Dermis microvascular lymphatic vessel endothelial cell (primary cell): ENCODE data around the gene EGLN2. TPM values are rescaled to one million over a fixed set of nuclear protein-coding genes. Genes with fewer than 3 reads are reported as not detected.
"Not testable (repeated sequence)": the region's sequence is repeated elsewhere in the genome, so short reads cannot be mapped to it uniquely, and the experiment has no call there.

Source experiments
- DNase-seq, 2 donors: peaks; one replicate each; pipeline versions ENCODE4 v3.0.0 to v3.0.0-alpha.2; 2010; ENCODE audit warnings: low read depth in 2 of 2
- total RNA-seq: library from RNA; depleted of rRNA; stranded (reverse); fragments of >200 nt; gene quantifications from 2 replicates; pipeline ENCODE4 v1.2.1, GENCODE V29; 2014

Gene EGLN2
- total RNA-seq, 1 donor from 2014 or later = 94.1 TPM

DNA sequence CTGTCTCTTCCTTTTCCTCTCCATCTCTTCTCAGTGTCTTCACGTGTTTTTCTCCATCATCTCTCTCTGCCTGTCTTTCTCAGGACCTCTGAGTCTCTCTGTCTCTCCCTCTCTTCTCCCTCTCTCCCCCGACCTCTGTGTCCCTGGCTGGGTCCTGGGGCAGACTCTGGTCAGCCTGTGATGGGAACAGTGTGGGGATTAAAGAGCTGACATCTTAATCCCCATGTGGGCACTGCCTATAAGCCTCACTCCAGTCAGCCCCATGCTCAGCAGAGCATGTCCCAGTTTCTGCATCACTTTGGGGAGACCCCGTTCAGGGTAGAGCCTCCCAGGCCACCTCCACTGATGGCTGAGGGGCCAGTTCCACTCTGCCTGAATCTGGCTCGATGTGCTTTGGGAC, 16.2 kb downstream of the EGLN2 start:
- no peak for DNase-seq

DNA sequence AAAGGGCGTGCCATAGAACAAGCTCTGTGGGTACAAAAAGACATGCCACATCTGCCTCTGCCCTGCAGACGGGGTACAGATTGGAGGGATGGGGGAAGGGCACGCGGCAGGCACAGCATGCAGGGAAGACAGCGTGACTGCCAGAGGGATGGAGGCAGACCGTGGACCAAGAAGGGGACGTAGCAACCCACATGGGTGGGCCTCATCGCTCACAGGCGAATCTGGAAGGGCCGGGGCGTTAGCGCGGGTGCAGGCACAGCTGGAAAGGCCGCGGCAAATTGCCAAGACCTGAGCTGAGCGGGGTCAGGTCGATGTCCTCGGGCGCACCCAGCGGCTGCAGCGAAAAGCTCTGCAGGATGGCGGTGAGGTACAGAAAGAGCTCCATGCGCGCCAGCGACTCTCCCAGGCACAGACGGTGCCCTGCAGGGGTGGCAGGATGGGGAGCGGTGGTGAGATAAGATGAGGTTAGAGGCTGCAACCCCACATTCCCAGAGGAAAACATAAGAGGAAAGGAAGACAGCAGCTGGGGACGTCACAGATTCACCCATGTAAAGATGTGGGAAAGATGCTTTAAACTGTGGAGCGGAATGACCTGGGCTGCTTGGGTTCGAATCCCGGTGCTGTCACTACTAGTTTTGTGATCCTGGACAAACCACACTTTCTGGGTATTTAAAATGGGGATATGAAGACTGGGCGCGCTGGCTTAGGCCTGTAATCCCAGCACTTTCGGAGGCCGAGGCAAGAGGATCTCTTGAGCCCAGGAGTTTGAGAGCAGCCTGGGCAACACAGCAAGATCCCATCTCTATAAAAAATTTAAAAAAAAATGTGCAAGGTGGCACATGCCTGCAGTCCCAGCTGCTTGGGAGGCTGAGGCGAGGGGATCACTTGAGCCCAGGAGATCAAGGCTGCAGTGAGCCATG, 19.7 kb downstream of the EGLN2 start:
- DNase-seq = not testable (repeated sequence)

DNA sequence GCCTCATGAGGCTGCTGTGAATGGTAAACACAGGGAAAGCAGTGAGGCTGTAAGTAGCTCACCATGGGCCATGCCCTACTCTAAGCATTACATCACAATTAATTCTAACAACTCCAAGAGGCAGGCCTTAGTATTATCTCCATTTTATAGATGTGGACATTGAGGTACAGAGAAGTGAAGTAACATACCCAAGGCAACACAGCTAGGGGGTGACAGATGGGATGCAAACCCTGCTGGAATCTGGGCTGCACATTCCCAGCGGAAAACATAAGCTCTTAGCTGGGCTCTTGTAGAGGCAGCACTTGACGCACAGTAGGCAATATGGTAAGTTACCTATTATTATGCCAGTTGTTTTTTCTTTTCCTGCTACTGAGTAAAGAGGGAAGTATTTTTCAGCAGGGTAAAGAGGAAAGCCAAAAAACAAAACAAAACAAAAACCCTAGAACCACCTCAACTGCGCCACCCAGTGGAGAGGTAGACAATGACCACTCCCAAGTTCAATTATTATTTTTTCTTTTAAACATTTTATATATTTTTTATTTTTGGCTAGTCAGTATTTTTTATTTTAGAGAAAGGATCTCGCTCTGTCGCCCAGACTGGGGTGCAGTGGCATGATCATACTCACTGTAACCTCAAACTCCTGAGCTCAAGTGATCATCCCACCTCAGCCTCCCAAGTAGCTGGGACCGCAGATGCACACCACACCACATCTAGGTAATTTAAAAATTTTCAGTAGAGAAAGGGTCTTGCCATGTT, 20.7 kb downstream of the EGLN2 start:
- DNase-seq = not testable (repeated sequence)

DNA sequence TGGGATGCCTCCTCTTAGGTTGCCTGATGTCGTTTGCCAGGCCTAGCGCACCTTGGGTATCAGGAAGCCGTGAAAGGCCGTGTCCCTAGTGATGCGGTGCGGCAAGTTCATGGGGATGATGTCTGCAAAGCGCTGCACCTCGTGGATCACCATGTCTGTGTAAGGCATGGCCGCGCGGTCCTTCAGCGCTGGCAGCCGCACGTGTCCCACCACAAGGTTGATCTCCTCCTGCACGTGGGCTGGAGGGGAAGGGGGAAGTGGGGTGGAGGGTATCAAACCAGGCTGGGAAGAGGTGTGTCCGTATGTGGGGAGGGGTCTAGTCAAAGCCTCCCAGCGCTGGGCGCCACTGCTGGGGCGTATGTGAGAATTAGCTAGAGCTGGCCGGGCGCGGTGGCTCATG, 23.2 kb downstream of the EGLN2 start:
- DNase-seq = no peak

DNA sequence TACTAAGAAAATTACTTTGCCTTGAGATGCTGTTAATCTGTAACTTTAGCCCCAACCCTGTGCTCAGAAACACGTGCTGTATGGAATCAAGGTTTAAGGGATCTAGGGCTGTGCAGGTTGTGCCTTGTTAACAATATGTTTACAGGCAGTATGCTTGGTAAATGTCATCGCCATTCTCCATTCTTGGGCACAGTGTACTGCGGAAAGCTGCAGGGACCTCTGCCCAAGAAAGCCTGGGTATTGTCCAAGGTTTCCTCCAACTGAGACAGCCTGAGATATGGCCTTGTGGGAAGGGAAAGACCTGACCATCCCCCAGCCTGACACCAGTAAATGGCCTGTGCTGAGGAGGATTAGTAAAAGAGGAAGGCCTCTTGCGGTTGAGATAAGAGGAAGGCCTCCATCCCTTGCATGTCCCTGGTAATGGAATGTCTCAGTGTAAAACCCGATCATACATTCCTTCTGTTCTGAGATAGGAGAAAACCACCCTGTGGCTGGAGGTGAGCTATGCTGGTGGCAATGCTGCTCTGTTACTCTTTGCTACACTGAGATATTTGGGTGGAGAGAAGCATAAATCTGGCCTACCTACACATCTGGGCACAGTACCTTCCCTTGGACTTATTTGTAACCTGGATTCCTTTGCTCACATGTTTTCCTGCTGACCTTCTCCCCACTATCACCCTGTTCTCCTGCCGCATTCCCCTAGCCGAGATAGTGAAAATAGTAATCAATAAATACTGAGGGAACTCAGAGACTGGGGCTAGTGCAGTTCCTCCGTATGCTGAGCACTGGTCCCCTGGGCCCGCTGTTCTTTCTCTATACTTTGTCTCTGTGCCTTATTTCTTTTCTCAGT, 23.9 kb downstream of the EGLN2 start:
- not testable (repeated sequence) for DNase-seq

DNA sequence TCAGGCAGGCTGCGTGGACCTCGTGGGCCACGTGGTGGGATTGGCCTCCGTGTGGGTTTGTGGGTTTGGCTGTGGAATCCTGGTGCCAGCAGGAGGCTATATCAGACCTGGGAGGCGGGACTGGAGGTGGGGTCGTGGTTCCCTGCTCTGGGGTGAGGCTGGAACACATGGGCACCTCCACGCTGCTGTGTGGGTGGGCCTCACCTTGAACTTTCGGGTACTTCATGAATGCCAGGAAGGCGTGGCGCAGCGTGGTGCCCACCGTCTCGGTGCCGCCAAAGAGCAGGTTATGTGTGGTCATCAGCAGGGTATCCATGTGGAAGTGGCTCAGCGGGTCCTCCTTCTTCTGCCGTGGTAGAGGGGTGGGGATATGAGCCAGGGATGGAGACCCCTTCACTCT, 25.9 kb downstream of the EGLN2 start:
- DNase-seq = not testable (repeated sequence)

DNA sequence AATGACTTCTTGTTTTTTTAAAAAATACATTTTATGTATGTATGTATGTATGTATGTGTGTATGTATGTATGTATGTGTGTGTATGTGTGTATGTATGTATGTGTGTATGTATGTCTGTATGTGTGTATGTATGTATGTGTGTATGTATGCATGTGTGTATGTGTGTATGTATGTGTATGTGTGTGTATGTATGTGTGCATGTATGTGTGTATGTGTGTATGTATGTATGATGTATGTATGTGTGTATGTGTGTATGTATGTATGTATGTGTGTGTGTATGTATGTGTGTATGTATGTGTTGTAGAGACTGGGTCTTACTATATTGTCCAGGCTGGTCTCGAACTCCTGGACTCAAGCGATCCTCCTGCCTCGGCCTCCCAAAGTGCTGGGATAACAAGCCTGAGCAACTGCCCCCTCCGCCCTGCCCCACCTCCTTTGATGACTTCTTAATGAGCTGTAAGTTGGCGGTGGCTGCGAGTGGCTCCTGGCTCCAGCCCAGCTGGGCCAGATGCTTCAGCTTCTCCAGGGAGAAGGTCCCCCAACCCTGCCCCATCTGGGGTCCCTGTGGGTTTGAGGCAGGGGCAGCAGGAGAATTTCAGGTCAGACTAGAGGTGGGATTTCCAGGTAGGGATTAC, 26.6 kb downstream of the EGLN2 start:
- DNase-seq = not testable (repeated sequence)

DNA sequence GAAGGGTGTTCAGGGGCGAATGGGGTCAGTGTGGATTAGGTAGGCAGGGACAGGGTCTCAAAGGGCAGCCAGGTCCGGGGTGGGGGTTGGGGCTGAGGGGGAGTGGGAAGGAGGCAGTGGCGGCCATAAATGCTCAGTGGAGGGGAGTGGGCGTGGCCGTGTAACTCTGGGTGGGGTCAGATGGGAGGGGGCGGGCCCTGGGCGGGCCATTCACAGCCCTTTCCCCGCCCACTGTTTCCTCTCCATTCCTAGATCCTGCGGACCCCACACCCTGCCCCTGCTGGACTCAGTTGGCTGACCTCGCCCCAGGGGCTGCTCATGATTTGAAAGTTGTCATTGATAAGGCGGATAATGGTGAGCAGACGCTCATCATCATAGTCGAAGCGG, 27.3 kb downstream of the EGLN2 start:
- DNase-seq = not testable (repeated sequence)

DNA sequence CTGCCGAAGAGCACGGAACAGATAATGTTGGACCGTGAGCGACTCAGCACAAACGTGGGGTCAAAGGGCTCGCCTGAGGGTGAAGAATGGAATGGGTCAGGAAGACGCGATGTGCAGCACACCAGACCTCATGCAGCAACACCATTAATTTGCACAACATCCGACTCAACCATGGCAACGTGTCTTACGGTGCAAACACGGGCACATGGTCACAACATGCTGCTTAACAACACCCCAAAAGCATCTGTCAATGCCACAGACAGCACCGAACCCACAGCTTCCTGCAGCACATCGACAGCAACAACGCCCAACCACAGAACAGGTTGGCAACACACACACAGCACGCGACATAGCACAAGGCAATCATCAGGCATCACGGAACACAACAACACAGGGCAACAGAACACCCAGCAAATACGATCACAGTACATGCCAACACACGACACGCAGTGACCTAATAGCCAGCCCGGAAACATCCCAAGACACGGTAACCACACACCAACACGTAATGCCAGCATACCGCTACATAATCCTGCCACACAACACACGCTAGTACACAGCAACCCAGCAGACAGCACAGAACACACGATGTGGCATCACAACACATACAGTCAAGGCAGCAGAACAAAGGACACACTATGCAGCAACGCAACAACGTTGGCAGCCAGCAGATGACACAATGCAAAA, 27.9 kb downstream of the EGLN2 start:
- DNase-seq = not testable (repeated sequence)

DNA sequence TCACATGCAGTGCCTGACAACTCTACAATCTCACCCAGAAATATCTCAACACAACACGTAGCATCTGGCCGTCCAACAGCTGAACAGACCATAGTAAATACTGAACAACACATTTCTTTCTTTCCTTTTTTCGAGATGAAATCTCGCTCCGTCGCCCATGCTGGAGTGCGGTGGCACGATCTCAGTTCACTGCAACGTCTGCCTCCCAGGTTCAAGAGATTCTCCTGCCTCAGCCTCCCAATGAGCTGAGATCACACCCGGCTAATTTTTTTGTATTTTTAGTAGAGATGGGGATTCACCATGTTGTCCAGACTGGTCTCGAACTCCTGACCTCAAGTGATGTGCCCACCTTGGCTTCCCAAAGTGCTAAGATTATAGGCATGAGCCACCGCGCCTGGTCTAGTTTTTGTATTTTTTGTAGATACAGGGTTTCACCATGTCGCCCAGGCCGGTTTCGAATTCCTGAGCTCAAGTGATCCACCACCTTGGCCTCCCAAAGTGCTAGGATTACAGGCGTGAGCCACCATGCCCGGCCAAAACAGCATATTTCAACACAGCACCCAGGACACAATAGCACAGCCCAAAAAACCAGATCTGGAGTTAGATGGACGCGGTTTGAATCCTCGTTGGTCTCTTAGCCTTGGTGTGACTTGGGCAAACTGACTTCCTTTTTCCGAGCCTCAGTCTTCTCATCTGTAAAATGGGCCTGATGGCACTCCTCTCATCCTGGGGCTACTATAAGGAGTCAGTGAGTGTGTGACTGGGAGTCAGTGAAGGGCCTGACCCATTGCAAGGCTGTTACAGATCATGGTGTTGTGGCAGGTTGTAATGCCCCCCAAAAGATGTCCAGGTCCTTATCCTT, 28.6 kb downstream of the EGLN2 start:
- no peak for DNase-seq

DNA sequence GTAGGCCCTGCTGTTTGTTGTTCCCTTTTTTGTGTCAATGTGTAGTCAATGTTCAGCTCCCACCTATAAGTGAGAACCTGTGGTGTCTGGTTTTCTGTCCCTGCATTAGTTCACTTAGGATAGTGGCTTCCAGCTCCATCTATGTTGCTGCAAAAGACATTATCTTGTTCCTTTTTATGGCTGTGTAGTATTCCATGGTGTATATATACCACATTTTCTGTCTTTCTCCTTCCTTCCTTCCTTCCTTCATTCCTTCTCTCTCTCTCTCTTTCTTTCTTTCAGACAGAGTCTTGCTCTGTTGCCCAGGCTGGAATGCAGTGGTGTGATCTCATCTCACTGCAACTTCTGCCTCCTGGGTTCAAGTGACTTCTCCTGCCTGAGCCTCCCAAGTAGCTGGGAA, 30.2 kb downstream of the EGLN2 start:
- no peak for DNase-seq

DNA sequence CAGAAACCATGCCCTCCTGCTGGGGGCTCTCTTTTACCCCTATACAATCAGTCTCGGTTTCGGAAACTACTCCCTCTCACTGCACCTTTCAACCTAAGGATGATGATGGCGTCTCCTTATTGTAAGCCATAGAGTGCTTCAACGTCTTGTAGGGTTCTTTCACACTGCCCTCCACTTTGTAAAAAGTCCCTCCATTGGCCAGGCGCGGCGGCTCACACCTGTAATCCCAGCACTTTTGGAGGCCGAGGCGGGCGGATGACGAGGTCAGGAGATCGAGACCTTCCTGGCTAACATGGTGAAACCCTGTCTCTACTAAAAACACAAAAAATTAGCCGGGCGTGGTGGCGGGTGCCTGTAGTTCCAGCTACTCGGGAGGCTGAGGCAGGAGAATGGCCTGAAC, 31.8 kb downstream of the EGLN2 start:
- DNase-seq = not testable (repeated sequence)

DNA sequence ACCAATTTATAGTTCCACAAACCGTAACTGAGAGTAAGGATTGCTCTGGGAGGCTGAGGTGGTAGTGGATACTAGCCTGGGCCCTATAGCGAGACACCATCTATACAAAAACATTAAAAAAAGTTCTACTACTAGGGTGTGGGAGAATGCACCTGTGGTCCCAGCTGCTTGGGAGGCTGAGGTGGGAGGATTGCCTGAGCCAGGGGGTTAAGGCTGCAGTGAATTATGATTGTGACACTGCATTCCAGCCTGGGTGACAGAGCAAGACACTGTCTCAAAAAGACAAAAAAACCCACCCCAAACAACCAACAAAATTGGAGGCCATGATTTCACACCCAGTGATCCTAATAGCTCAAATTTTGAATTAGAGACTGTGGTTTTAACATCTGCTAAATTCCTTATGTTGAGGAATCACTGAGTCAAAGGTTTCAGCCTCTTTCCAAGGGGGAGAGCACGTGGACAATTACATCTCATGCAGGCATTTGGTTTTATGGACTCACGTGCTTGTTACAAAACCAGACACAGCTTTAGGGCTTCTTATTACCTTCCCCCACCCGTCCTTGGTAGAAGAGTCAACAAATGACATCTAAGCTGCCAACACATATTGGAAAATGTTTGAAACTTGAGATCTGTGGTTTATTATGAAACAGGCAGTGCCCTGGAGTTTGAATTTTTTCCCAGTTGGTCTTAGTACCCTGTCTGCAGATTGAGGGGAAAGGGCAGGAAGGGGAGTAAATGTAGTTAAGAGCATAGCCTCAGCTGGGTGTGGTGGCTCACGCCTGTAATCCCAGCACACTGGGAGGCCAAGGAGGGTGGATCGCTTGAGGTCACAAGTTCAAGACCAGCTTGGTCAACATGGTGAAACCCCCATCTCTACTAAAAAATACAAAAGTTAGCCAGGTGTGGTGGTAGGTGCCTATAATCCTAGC, 32.8 kb downstream of the EGLN2 start:
- DNase-seq = no peak

DNA sequence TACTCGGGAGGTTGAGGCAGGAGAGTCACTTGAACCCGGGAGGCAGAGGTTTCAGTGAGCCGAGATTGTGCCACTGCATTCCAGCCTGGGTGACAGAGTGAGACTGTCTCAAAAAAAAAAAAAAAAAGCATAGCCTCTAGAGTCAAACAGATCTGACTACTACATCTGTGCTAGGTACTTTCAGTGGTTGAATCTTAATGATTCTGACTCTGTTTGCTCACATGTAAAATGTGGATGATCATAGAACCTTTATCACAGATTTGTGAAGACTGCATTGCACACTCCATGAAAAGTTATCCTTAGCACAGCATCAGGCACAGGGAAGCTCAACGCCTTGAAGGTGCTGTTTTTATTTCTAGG, 33.4 kb downstream of the EGLN2 start:
- not testable (repeated sequence) for DNase-seq

DNA sequence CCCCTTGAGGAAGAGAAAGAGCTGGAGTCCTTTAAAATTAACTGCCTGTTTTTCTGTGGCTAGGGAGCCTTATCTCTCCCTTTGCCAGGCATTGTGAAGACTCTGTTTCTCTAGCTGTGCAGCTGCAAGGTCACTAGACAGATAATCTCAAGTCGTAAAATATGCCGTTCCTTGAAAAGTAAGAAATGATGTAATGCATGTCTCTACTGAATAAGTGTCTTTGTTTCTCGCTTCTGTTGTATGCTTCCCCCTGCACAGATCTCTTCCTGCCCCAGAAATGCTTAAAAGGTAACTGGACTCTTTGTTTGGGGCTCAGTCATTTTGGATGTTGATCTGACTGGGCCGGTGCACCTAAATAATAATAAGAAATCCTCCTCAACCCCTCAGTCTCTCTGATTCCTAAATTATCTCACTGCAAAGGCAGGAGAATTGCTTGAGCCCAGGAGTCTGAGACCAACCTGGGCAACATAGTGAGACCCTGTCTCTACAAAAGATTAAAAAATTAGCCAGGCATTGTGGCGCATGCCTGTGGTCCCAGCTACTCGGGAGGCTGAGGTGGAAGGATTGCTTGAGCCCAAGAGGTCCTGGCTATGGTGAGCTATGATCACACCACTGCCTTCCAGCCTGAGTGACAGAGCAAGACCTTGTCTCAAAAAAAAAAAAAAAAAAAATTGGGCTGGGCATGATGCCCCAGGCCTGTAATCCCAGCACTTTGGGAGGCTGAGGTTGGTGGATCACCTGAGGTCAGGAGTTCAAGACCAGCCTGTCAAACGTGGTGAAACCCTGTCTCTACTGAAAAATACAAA, 34.9 kb downstream of the EGLN2 start:
- DNase-seq = not testable (repeated sequence)

DNA sequence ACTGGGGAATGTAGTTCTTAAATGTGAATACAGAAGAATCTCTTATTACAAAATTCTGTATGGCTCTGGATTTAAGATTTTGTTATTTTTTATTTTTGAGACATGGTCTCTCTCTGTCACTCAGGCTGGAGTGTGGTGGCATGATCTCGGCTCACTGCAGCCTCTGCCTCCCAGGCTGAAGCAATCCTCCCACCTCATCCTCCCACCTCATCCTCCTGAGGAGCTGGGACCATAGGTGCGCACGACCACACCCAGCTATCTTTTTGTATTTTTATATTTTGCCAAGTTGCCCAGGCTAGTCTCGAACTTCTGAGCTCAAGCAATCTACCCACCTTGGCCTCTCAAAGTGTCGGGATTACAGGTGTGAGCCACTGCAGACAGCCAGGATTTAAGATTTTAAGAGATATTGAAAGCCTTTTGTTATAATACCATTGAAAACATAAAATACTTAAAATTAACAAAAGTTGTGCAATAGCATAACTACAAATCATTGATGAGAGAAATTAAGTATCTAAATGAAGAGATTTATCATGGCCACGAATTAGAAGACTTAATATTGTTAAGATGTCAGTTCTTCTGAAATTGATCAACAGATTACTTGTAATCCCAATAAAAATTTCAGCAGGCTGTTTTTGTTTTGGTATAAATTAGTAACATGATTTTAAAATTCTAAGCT, 37.9 kb downstream of the EGLN2 start:
- no peak for DNase-seq

DNA sequence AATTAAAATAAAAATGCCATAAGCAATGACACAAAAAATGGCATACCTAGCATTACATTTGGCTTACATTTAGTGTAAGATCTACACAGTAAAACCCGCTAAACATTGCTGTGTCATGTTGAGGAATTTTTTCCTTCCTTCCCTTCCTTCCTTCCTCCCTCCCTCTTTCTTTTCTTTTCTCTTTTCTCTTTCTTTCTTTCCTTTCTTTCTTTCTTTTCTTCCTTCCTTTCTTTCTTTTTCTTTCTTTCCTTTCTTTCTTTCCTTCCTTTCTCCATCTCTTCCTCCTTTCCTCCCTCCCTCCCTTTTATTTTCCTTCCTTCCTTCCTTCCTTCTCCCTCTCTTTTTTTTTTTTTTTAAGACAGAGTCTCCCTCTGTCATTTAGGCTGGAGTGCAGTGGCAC, 39.5 kb downstream of the EGLN2 start:
- DNase-seq = not testable (repeated sequence)
